ENCODE data around the gene TLR7. TPM values are rescaled to one million over a fixed set of nuclear protein-coding genes. Genes with fewer than 3 reads are reported as not detected.

The TLR7 gene
- total RNA-seq: not detected in 2 replicates

DNA sequence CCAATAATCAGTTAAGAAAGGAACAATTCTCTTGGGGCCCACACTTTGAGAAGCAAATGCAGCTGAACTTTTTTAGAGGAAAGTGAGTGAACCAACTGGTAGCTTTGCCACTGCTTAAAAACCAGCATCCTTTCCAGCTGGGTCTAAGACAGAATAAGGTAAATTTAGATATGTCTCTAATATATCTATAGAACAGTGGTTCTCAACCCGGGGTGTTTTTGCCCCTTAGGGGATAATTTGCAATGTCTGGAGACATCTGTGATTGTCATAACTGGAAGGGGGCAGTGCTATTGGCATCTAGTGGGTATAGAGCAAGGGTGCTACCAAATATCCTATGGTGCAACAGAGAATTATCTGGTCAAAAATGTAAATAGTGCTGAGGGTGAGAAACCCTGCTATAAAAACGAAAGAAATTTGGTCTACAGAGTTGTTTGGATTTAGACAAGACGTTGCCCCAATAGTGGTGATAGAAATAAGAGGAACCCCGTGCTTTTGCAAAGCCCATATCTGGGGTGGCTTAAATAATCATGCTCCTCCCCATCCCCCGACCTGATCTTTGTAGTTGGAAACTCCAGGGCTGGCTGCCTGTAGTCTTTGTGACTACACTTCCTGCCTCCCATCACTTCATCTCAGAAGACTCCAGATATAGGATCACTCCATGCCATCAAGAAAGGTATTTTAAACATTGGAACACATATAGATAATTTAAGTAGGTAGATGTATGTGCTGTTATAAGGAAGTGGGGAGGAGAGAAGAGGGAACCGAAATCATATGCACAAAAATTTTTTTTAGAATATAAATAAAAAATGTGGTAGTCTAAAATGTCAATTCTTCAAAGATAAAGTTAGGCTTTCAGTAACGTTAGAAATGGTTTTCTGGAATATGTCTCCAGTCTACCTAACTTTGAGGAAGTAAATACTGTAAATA lies at the start of gene TLR7:
Gene TLR7, plus strand, starts transcription at position 622 of the 927 bp plus-strand sequence. CDS start 507 bp downstream, outside the sequence.

DNA sequence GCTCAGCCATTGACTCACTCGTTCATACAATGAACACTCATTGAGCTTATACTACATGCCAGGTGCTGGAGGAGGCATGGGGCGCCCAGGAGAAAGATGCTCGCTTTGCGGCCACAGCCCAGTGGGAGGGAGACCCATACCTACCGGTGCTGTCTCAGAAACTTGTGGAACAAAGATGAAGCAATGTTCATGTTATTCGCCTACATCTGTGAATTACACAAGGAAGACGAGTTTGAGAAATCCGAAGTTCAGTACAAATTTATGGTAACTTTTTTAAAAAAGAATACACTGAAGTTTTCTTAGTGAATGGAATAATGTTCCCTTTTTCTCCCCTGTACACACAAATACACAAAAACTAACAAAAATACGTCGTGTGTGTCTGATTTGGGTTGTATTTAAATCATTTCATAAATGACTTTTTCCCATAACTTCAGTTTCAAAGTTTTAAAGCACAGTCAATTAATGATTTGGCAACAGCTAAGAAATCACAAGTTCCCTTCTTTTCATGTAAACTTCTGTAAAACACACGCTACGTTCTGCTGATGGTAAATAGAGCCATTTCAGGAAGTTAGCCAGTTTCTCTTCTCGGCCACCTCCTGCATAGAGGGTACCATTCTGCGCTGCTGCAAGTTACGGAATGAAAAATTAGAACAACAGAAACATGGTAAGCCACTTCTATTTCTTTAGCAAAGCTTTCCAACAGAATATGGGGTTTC lies 39.3 kb downstream of the TLR7 start, which contains the start of gene TLR8:
Gene TLR8, plus strand, starts transcription at position 575 of the 716 bp plus-strand sequence. Its CDS starts 87 bp downstream, at position 662.

Other genes with a start within 250 kb of the TLR7 start
- gene PRPS2, start 75.7 kb upstream of the TLR7 start, total RNA-seq: 38.8 and 41.7 TPM in 2 replicates
- not detected in 2 replicates for gene TLR8, start 39.5 kb downstream of the TLR7 start, total RNA-seq
- 5,648 and 6,320 TPM in 2 replicates for gene TMSB4X, start 108.0 kb downstream of the TLR7 start, total RNA-seq
- not detected in 2 replicates for gene FAM9C, start 177.5 kb downstream of the TLR7 start, total RNA-seq